GM18502 (cell line): Measurements from ENCODE around the gene IL32.

Experiments
- ATAC-seq: cut with Tn5 transposase; IDR thresholded peaks from one replicate; pipeline ENCODE4 v1.9.1; 2021; ENCODE audit warnings: mild to moderate bottlenecking; ENCODE audit not compliant: unreplicated experiment, poor library complexity

Gene IL32

DNA sequence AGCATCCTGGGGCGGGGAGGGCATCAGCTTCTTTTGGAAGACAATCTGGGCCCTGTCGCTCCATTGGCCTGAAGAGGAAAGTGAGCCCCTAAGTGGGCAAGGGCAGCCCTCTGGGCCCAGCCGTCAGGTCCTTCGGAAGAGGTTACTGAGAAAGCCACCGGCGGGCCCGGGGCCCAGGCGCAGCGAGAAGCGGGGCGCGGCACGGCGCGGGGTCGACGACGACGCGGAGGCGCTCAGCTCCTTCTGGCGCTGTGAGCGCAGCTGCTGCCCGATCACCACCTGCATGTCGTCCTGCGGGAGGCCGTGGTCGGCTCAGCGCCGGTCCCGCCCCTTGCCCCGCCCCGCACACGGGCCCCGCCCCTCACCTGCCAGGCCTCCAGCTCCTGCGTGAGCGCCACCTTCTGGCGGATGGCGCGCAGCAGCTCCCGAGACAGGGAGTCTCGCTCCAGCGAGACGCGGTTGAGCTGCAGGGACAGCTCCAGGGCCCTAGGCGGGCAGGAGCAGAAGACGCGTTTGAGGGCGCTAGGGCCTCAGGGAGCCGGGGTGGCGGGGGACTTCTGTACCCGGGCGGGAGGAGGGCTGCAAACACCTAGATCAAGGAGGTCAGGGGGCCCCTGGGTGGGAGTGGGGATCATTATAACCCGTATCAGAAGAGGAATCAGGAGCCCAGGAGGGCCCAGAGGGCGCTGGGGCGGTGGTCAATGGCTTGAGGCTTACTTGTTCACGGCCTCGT is 37.3 kb upstream of the IL32 start:
- no peak for ATAC-seq

DNA sequence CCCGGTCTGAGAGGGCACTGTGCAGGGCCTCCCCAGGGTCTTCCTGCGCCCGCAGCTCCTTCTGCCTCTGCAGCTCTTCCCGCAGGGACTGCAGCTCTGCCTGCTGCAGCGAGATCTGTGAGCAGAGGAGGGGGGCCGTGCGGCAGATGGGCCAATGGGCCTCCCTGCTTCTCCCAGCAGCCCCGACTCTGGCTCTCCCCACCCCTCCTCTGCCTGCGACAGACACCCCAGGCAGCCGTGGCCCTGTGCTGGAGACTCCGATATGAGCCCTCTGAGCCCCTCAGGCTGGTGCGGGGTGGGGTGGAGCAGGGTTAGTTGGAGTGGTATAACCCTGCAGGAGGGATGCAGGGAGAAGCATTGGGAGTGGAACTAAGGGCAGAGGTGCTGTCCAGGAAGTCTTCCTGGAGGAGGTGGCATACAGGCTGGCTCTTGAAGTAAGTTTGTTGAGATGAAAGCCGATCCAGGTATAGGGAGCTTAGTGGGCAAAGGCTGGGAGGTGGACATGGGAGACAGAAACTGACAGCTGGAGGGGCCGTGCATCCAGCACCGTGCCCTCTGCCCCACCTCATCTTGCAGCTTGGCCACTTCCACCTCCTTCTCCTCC is 36.6 kb upstream of the IL32 start:
- ATAC-seq: no peak

DNA sequence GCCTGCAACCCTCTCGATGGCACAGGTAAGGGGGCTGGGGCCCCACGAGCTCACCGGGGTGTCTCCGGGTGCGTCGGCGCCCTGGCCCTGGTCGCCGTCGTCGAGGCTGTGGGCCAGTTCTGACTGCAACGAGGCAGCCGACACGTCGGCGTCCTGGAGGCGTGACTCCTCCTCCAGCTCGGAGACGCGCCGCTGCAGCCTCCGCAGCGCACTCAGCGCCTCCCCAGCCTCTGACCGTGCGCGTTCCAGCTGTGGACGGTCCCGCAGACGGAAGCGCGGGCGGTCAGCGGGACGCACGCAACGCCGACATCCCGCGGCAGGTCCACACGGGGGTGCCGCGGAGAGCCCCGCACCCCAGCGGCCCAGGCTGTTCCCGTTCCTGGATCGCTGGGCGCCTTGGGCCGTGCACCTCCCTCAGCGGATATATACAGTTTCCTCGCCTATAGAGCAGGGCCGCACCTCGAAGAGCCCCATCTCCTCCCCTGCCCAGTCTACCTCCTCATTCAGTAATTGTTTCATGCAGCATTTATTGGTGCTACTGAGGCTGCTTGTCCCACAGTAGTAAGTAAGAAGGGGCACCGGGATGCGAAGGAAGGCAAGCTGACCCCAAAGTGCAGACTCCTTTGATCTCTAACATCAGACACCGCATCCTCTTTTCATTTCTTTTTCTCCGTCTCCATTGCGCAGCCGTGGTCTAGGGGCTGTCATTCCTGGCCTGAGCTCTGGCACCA is 35.8 kb upstream of the IL32 start:
- no peak for ATAC-seq

DNA sequence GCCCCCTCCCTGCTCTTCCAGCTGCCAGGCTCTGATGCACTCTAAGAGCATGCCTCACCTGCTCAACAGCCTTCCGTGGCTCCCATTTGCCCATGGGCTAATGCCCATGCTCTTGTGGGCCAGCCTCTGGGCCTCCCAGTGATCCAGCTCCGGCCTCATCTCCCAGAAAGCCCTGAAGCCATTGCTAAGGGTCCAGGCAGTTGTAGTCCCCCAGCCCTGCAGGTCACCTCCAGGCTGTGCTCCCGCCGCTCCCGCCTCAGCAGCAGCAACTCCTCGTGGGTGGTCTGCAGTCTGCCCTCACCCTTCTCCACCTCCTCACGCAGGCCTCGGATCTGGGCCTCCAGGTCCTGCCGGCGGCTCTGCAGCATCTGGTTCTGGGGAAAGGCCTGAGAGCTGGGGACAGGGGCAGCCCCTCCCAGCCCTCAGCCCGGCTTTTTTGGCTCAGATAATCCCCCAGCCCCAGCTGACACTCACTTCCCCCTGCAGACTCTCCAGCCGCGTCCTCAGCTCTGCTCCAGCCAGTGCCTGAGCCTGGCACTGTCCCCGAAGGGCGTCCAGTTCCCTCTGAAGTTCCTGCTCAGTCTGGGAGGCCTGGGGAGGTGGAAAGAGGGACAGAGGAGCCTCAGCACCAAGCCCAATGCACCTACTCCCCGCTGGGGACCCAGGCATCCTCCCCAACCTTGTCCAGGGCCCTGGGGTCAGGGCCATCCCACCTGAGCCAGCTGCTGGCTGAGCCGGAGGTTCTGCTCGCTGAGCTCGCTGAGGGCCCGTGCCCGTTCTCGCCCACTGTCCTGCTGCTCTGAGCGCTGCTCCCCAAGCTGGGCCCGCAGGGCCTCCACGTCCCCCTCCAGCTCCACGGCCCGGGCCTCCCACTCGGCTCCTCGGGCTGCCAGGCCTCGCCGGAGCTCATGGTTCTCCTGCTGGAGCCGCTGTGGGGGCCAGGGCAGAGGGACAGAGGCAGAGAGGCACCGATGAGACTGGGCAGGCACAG is 34.9 kb upstream of the IL32 start:
- ATAC-seq: no peak

DNA sequence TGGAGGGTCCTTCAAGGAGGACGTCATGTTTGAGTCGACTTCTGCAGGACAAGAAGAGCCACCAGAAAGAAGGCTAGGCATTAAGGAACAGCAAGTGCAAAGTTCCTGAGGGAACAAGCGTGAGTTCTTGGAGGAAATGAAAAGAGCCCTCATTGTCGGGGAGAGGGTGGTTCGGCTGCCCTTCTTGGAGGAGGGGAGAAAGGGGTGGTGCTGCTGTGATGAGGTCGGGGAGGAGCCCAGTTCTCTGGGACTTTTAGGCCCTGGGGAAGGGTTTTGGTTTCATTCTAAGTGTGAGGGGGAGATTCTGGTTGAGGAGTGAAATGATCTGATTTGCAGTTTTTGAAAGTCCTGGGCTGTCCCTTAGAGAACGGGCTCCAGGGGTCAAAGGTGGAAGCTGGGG is 32.8 kb upstream of the IL32 start:
- no peak for ATAC-seq

DNA sequence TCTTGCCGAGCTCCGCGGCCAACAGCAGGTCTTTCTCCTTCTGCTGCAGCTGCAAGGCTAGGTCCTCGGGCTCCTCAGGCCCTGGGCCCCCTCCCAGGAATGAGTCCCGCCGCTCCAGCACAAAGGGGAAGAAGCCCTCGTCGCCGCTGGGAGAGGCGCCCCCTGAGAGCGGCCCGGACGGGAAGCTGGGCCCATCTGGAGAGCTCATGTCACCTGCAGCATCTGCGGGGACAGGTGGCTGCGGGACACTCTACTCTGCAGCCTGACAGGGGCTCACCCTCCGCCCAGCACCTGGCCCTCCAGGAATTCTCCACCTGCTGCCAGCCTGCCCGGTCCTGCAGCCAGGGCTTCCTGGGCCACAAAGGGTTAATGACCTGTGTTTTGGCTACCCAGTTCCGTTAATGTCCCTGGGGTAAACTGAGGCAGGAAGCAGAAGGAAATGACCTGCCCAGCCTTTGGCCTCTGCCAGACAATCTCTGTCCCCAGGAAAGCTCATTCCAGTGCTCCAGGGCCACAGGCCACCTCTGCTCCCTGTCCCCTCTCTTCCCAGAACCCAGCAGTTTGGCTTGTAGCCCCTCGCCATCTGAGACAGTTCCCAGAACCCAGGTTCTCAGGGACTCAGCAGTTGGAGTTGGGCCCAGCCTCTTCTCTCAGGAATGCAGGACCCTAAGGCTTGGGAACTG is 30.0 kb upstream of the IL32 start:
- no peak for ATAC-seq

DNA sequence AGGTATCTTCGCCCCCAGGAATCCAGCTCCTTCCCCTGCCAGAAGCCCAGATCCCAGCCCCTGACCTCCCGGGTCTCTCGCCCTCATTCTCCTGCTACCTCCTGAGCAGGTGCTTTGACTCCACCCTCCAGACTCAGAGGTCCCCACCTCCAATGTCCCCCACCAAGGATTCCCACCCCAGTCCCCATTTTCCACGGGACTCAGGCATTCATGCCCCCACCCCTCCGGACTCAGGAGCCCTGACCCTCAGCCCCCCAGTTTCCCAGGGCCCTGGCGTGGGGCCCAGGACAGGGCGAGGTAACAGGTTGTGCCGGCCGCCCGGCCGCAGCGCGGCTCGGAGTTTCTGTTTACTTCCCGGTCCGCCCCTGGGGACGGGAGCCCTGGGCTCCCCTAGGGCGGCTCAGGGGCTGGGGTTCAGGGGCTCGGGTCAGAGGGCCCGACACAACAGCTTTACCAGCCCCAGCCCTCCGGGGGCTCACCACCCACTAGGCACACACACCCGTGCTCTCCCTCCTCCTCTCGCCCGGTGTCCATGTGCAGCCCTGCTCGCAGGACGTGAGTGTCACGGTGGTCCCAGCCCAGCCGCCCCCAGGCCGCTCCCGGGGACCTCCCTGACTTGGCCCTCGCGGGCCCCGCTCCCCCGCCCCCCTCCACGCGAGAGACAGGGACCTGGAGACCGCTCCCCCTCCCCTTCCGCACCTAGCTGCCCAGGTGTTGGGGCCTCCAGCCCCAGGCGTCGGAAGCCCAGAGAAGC is 29.3 kb upstream of the IL32 start:
- no peak for ATAC-seq

DNA sequence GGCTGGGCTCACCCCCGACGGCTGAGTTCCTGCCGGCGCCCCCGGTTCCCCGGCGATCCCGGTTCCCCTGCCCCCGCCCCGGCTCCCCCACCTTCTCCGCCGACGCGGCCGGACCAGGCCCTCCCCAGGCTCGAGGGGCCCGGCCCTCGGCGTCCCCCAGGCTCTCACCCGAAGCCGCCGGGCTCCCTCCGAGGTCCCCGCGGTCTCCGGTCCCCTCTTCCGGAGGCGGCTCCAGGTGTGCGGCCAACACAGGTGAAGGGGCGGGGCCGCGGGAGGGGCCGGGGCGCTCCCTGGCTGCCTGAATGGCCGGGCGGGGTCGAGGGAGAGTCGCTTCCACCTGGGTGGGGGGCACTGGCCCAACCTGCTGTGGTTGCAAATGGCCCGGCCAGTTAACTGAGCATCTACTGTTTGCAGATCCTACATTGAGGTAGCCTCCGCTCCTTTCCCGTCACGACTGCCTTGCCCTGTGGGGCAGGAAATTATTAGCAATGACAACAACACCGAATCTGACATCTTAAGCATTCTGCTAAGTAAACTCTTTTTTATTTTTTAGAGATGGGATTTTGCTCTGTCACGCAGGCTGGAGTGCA is 28.6 kb upstream of the IL32 start, which contains the start of gene BICDL2:
TSS of gene BICDL2 (minus strand) at position 219 of the 590 bp plus-strand sequence. CDS start 1,448 bp downstream, outside the sequence.
- no peak for ATAC-seq

DNA sequence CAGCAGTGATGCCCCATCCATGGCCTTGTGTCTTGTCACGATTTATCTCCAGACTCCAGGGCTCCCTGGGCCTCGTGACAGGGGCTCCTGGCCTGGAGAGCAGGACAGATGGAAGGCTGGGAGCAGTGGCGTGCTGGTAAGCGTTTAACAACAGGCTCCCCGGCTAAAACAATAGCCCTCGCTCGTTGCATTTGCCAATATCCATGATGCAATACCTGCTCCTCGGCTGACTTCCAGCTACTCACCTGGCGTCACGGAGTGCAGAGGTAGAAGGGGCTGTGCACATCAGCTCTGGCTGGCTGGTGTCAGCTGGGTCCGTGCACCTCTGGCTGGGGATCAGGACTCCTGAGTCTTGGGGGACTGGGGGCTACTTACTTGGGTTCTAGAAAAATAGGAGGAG is 27.2 kb upstream of the IL32 start:
- ATAC-seq: no peak

DNA sequence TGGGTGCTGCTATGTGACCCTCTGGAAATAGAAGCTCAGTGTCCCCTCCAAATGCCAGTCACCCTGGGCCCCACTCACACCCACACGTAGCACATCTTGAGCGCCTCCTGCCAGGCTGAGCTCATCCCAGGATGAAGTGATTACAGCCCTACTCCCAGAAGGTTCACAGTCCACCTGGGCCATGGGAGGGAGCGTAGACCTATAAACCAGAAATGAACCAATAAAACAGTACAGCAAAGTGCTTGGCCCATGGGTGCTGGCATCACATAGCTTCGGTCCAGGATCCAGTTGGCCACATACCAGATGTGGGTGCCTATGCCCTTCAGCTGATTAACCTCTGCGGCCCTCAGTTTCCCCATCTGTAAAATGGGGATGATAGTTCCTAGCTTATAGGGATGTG is 26.5 kb upstream of the IL32 start:
- no peak for ATAC-seq

DNA sequence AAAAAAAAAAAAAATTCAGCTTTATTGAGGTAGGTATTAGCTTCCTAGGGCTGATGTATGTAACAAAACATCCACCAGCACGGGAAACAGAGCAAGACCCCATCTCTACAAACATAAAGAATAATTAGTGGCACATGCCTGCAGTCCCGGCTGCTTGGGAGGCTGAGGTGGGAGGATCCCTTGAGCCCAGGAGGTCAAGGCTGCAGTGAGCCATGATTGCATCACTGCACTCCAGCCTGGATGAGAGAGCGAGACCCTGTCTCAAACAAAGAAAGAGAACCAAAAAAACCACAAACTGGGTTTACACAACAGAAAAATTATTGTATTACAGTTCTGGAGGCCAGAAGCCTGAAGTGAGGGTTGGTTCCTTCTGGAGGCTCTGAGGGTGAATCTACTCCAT is 23.1 kb upstream of the IL32 start:
- no peak for ATAC-seq

DNA sequence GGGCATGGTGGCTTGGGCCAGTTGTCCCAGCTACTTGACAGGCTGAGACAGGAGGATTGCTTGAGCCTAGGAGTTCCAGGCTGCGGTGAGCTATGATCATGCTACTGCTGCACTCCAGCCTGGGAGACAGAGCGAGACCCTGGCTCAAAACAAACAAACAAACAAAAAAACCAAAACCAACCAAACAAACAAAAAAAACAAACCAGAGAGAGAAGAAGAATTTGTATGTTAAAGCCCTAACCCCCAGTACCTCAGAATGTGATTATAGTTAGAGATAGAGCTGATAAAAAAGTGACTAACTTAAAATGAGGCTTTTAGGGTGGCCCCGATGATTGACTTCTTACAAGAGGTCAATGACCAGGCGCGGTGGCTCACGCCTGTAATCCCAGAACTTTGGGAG is 20.7 kb upstream of the IL32 start:
- no peak for ATAC-seq

DNA sequence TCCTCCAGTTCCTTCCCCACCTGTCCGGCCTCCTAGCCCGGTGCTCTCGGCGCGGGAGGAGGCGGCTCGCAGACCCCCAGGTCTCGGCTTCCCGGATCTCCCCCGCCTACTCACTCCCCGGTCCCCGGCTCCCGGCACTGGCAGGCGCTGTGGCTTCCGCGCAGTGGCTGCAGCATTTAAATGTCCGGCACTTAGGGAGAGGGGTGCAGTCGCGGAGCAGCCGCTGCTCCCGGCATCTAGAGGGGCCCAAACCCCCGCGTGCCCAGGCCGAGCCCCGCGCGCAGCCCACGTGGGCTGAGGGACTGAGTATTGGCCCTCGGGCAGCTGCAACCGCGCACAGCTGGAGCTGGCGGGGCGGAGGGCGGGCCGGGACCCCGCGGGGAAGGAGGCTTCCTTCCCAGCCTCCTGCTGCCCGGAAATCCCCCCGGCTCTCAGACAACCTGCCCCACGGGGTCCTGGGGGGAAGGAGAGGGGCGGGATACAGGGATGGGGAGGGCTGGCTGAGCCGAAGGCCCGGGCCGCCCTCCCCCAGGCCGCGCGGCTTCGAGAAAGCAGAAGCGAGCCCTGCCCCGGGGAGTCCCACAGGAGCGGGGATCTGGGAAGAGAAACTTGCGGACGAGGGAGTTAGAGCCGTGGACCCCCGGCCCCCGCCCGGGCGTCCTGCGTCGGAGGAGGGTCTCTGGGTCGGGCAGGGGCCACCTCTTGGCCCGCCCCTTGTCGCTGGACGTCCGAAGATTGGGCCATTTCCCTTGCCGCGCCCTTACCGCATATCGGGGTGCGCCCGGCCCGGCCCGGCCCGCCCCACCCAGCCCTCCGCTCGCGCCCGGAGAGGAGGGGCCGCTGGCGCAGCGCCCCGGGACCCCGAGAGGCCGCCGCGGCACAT is 19.4 kb upstream of the IL32 start, which contains the start of gene MMP25:
TSS of gene MMP25 (plus strand) at position 804 of the 883 bp plus-strand sequence. CDS start 357 bp downstream, outside the sequence.
- no peak for ATAC-seq

DNA sequence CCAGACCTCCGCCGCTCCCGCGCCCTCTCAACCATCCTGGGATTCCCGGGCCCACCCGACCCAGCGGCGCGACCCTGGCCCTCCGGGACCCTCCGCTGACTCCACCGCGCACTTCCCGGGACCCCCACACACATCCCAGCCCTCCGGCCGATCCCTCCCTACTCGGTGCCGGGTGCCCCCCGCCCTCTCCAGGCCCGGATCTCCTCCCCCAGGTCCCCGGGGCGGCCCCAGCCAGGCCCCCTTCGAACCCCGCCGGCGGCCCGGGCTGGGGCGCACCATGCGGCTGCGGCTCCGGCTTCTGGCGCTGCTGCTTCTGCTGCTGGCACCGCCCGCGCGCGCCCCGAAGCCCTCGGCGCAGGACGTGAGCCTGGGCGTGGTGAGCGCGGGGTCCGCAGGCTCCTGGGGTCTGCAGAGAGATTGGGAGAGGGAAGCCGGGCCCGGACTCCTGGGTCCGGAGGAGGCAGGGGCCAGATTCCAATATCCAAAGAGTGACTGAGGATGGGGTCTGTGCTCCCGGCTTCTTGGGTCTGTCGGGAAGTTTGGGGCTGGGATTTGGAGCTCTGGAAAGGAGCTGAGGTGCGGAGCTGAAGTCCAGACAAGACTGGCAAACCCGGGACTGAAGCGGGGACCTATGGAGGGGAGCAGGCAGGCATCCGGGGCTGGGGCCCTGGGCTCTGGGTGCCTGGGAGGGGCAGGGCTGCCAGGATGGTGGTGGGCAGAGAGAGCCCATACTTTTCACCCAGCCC is 18.6 kb upstream of the IL32 start:
- ATAC-seq: no peak

DNA sequence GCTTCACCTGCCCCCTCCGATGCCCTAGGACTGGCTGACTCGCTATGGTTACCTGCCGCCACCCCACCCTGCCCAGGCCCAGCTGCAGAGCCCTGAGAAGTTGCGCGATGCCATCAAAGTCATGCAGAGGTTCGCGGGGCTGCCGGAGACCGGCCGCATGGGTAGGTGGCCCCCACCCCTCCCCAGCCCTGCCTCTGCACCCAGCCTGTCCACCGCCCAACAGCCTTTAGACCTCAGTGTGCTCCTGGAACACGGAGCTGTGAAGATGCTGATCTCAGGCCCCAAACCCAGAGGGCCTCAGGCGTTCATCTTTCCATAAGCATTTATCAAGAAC is 18.1 kb upstream of the IL32 start:
- no peak for ATAC-seq

DNA sequence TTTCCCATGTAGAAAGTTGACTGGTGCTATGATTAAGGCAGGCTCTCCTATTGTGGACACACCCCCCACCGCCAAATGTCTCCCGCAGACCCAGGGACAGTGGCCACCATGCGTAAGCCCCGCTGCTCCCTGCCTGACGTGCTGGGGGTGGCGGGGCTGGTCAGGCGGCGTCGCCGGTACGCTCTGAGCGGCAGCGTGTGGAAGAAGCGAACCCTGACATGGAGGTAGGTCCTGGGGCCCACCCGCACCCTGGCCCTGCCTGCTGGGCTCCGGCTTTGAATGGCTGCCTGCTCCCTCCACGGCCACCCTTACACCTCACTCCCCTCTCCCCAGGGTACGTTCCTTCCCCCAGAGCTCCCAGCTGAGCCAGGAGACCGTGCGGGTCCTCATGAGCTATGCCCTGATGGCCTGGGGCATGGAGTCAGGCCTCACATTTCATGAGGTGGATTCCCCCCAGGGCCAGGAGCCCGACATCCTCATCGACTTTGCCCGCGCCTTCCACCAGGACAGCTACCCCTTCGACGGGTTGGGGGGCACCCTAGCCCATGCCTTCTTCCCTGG is 15.4 kb upstream of the IL32 start:
- no peak for ATAC-seq

DNA sequence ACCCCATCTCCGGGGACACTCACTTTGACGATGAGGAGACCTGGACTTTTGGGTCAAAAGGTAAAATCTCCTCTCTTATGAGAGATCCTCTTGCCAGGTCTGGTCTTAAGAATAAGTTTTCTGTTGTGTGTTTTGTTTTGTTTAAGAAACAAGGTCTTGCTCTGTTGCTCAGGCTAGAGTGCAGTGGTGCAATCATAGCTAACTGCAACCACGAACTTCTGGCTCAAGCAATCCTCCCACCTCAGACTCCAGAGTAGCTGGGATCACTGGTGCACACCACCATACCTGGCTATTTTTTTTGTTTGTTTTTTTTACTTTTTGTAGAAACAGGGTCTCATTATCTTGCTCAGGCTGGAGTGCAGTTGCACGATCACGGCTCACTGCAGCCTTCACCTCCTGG is 15.0 kb upstream of the IL32 start:
- ATAC-seq: no peak
